Parathyroid adenoma (tissue), 2 donors: ENCODE measurements around the gene ZNF865.

ENCODE experiments used
- H2AFZ ChIP-seq: fragments of 300-600 bp; sonication (generic); one replicate; pipeline ENCODE4 v1.7.0; 2017; ENCODE audit warnings: antibody characterized with exemption, mild to moderate bottlenecking
- H3K27ac ChIP-seq: fragments of 300-600 bp; sonication (generic); one replicate; pipeline ENCODE4 v1.7.0; 2017
- H3K27me3 ChIP-seq: fragments of 300-600 bp; sonication (generic); one replicate; pipeline ENCODE4 v1.7.0; 2017; ENCODE audit warnings: low read length; ENCODE audit not compliant: control insufficient read depth, insufficient read depth
- H3K36me3 ChIP-seq: fragments of 300-600 bp; sonication (generic); one replicate; pipeline ENCODE4 v1.7.0; 2017; ENCODE audit warnings: low read length; ENCODE audit not compliant: control insufficient read depth, insufficient read depth
- H3K4me1 ChIP-seq: fragments of 300-600 bp; sonication (generic); one replicate; pipeline ENCODE4 v1.7.0; 2017; ENCODE audit warnings: control low read depth
- H3K4me2 ChIP-seq: fragments of 300-600 bp; sonication (generic); one replicate; pipeline ENCODE4 v1.7.0; 2017; ENCODE audit warnings: low read length
- H3K4me3 ChIP-seq: fragments of 300-600 bp; sonication (generic); one replicate; pipeline ENCODE4 v1.7.0; 2017; ENCODE audit warnings: low read depth, low read length
- H3K79me2 ChIP-seq: fragments of 300-600 bp; sonication (generic); one replicate; pipeline ENCODE4 v1.7.0; 2017; ENCODE audit warnings: control low read depth
- H3K9ac ChIP-seq: fragments of 300-600 bp; sonication (generic); one replicate; pipeline ENCODE4 v1.7.0; 2017; ENCODE audit warnings: mild to moderate bottlenecking
- H3K9me3 ChIP-seq: fragments of 300-600 bp; sonication (generic); one replicate; pipeline ENCODE4 v1.7.0; 2017; ENCODE audit warnings: low read length; ENCODE audit not compliant: control insufficient read depth
- CTCF ChIP-seq: fragments of 300-600 bp; sonication (generic); IDR thresholded peaks from one replicate; pipeline ENCODE4 v1.7.0; 2017; ENCODE audit warnings: antibody characterized with exemption, mild to moderate bottlenecking
- donor health status: primary hyperparathyroidism.

Gene ZNF865

GRCh38 chr19:55586976-55587668 lies 18.3 kb upstream of the ZNF865 start:
- Histone ChIP-seq H3K4me2 (peak overlapping the region; percentile 75), H3K9me3 (no peaks in the 10 kb centered on the region), H3K36me3 (no peaks in the 10 kb centered on the region), H3K27me3 (no peaks in the 10 kb centered on the region), H3K79me2 (no peaks in the 10 kb centered on the region), H3K9ac (no peak overlapping the region), H3K4me3 (peak overlapping the region; percentile 47), H3K27ac (peak overlapping the region; percentile 40), H3K4me1 (peaks cover 9% of the 10 kb centered on the region), H2AFZ (peak overlapping the region; percentile 83)
- no peak for TF ChIP-seq CTCF

- H3K79me2 ChIP-seq, result no peaks in the 10 kb centered on the region
Observed at GRCh38 chr19:55588738-55589137, 16.7 kb upstream of the ZNF865 start.

DNA sequence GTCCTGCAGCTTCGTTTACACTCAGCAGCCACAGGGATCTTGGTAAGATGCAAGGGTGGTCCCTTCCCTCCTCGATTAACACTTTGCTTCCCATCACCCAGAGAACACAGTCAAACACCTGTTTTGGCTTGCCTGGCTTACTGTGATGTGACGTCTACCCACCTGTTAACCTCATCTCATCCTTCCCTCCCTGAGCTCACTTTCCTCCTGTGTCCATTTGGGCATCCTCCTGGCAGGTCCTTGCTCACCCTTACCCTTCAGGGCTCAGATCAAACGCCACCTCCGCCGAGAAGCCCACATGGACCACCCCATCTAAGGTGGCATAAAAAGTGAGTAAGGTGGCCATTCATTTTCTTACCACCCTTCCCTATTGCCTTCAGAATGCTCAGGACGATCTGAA lies 15.3 kb upstream of the ZNF865 start:
- no peak overlapping the region for H2AFZ ChIP-seq
- H3K9ac ChIP-seq, result no peak overlapping the region
- H3K79me2 ChIP-seq, result no peaks in the 10 kb centered on the region
- peaks cover 9% of the 10 kb centered on the region for H3K4me1 ChIP-seq
- no peaks in the 10 kb centered on the region for H3K27me3 ChIP-seq
- no peak overlapping the region for H3K4me2 ChIP-seq
- no peaks in the 10 kb centered on the region for H3K36me3 ChIP-seq
- no peaks in the 10 kb centered on the region for H3K9me3 ChIP-seq
- no peak overlapping the region for H3K4me3 ChIP-seq
- TF ChIP-seq CTCF, result no peak
- no peak overlapping the region for H3K27ac ChIP-seq

More at GRCh38 chr19:55588738-55589137, 16.7 kb upstream of the ZNF865 start:
- Histone ChIP-seq H3K4me1 (peaks cover 9% of the 10 kb centered on the region), H2AFZ (no peak overlapping the region), H3K27me3 (no peaks in the 10 kb centered on the region), H3K9ac (no peak overlapping the region), H3K27ac (no peak overlapping the region), H3K4me3 (no peak overlapping the region), H3K9me3 (no peaks in the 10 kb centered on the region), H3K36me3 (no peaks in the 10 kb centered on the region), H3K4me2 (no peak overlapping the region)
- no peak for TF ChIP-seq CTCF

GRCh38 chr19:55590617-55591016 lies 14.8 kb upstream of the ZNF865 start:
- Histone ChIP-seq H3K79me2 (no peaks in the 10 kb centered on the region), H3K27ac (no peak overlapping the region), H3K4me2 (no peak overlapping the region), H3K4me3 (no peak overlapping the region), H2AFZ (no peak overlapping the region), H3K9ac (no peak overlapping the region), H3K27me3 (no peaks in the 10 kb centered on the region), H3K9me3 (no peaks in the 10 kb centered on the region), H3K36me3 (no peaks in the 10 kb centered on the region), H3K4me1 (peaks cover 9% of the 10 kb centered on the region)
- no peak for TF ChIP-seq CTCF

DNA sequence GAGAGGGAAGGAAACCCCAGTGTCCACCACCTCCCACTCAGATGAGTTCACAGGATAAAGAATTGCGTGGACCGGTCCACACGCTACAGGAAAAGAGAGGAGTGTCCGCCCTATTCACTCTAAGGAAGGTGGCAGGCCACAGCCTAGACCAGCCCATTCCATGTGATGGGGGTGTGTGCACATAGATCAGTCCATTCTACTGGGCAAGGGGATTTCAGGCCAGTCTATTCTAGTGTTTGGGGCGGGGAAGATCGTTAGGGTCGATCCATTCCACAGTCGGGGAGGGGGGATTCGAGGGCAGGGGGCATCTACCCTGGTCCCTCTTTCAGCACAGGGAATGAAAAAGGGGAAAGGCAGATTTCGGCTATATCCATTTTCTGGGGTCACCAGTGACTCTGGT lies 13.9 kb upstream of the ZNF865 start:
- H3K27me3 ChIP-seq, result no peaks in the 10 kb centered on the region
- H3K4me3 ChIP-seq, result no peak overlapping the region
- TF ChIP-seq CTCF, result no peak
- peaks cover 5% of the 10 kb centered on the region for H3K4me1 ChIP-seq
- no peak overlapping the region for H3K9ac ChIP-seq
- H3K4me2 ChIP-seq, result no peak overlapping the region
- no peak overlapping the region for H3K27ac ChIP-seq
- H2AFZ ChIP-seq, result no peak overlapping the region
- H3K79me2 ChIP-seq, result no peaks in the 10 kb centered on the region
- no peaks in the 10 kb centered on the region for H3K9me3 ChIP-seq
- no peaks in the 10 kb centered on the region for H3K36me3 ChIP-seq
